ENCODE measurements around the gene KLHL30.
A peak's percentile ranks its signal among the peaks of the same experiment; 100 is the strongest.

Gene KLHL30

DNA sequence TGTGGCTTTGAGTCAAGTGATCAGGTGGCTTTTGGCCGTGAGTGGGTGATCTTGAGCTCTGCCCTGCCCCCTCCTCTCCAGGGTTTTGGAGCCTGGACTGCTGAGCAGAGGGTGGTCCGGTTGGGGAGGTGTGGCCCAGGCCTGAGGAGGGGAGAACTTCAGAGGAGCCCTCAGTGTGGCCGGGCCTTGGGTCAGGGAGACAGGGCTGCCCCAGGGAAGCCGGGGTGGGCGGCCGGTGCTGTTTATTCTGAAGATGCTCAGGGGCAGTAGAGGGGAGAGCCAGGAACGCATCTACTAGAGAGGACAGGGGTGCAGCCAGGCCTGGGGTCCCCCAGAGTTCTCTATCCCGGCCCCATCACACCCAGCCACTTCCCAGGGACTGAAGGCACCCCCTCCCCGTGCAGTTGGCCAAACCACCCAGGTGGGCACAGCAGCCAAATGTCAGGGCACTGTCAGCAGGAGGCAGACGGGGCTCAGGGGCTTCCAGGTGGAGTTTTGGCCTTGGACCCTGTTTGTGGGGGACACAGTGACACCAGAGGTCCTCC is 21.3 kb downstream of the KLHL30 start:
- Histone ChIP-seq H3K27me3 (peaks cover 27% of the 10 kb centered on the region), H3K4me3 (ENCODE audit: low read depth, low read length) (peak overlapping the region; percentile 37), H3K36me3 (no peaks in the 10 kb centered on the region), H3K4me1 (no peaks in the 10 kb centered on the region), H3K9me3 (no peaks in the 10 kb centered on the region)
- DNase-seq: peak; percentile 22
- TF ChIP-seq, protein P1, sequence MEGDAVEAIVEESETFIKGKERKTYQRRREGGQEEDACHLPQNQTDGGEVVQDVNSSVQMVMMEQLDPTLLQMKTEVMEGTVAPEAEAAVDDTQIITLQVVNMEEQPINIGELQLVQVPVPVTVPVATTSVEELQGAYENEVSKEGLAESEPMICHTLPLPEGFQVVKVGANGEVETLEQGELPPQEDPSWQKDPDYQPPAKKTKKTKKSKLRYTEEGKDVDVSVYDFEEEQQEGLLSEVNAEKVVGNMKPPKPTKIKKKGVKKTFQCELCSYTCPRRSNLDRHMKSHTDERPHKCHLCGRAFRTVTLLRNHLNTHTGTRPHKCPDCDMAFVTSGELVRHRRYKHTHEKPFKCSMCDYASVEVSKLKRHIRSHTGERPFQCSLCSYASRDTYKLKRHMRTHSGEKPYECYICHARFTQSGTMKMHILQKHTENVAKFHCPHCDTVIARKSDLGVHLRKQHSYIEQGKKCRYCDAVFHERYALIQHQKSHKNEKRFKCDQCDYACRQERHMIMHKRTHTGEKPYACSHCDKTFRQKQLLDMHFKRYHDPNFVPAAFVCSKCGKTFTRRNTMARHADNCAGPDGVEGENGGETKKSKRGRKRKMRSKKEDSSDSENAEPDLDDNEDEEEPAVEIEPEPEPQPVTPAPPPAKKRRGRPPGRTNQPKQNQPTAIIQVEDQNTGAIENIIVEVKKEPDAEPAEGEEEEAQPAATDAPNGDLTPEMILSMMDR (IDR thresholded peaks at IDR 0.05; ENCODE audit: low read depth, low read length): no peak

DNA sequence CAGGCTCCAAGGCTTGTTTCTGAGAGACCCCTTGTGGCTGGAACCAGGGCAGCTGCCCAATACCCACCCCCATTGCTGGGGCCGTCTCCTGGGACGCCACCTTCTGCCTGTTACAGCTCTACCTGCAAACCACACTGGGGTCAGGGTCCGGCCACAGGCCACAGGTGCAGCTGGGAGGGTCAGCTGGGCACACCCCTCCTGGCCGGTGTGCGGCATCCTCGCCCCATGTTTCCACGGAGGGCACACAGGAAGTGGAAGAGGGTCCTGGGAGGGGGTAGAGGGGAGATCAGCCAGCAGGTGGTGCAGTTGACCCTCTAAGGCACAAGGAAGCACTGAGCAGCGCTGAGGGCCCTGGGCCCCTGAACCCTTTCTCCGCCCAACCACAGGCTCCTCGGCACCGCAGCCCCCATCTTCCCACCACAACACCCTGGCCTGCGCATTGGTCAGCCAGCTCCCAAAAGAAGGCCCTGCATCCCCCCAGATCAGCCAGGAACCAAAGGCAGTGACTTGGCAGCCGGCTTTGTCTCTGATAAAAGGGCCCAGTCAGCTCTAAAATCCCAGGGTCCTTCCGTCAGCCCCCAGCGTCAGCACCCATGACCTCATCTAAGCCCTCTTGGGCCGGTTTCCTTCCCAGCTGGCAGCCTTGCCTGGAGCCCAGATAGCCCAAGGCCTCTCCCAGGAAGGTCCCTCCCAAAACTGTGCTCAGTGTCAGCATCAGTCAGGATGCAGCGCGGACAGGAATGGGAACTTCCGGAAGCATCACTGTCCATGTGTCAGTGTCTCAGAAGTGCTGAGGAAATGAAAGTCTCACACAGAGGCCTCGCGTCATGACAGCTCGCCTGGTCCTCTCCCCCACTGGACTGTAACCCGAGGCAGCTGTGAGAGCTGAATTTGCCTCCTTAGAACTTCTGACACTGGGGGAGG is 22.0 kb downstream of the KLHL30 start:
- Histone ChIP-seq H3K36me3 (no peaks in the 10 kb centered on the region), H3K4me1 (no peaks in the 10 kb centered on the region), H3K4me3 (ENCODE audit: low read depth, low read length) (peak overlapping the region; percentile 36; the same call in 1 of the 2 replicates), H3K9me3 (no peaks in the 10 kb centered on the region), H3K27me3 (peaks cover 27% of the 10 kb centered on the region)
- peak; percentile 68 for DNase-seq
- TF ChIP-seq, protein P1 (IDR thresholded peaks at IDR 0.05; ENCODE audit: low read depth, low read length): peak; percentile 72

GRCh38 chr2:238161291-238162051 is 23.0 kb downstream of the KLHL30 start:
- Histone ChIP-seq H3K27me3 (peaks cover 27% of the 10 kb centered on the region), H3K4me3 (ENCODE audit: low read depth, low read length) (no peak overlapping the region), H3K9me3 (no peaks in the 10 kb centered on the region), H3K4me1 (no peaks in the 10 kb centered on the region), H3K36me3 (no peaks in the 10 kb centered on the region)
- DNase-seq: no peak
- TF ChIP-seq, protein P1 (IDR thresholded peaks at IDR 0.05; ENCODE audit: low read depth, low read length): no peak

- H3K4me1 ChIP-seq: no peaks in the 10 kb centered on the region
- H3K9me3 ChIP-seq: no peaks in the 10 kb centered on the region
- no peaks in the 10 kb centered on the region for H3K36me3 ChIP-seq
- H3K4me3 ChIP-seq (ENCODE audit: low read depth, low read length): no peak overlapping the region
- H3K27me3 ChIP-seq: peaks cover 27% of the 10 kb centered on the region
- DNase-seq: no peak
- TF ChIP-seq, protein P1 (IDR thresholded peaks at IDR 0.05; ENCODE audit: low read depth, low read length): no peak
Measured at GRCh38 chr2:238162251-238162845, 23.9 kb downstream of the KLHL30 start.

GRCh38 chr2:238162846-238163441 is 24.5 kb downstream of the KLHL30 start:
- Histone ChIP-seq H3K36me3 (peaks cover 2% of the 10 kb centered on the region; the same call in 1 of the 2 replicates), H3K4me3 (ENCODE audit: low read depth, low read length) (no peak overlapping the region), H3K9me3 (no peaks in the 10 kb centered on the region), H3K27me3 (peaks cover 27% of the 10 kb centered on the region), H3K4me1 (no peaks in the 10 kb centered on the region)
- DNase-seq: no peak
- TF ChIP-seq, protein P1 (IDR thresholded peaks at IDR 0.05; ENCODE audit: low read depth, low read length): no peak

Data from BE2C (cell line).